Gastrocnemius medialis (tissue), 4 donors: ENCODE results near the gene USP6NL.

ENCODE experiments used
- CTCF ChIP-seq, 5 experiments: fragments of 450-650 bp in 3 of 5; fragments of 200-600 bp in 2 of 5; sonication (generic) in 2 of 5; IDR thresholded peaks in 4 of 5; conservative IDR thresholded peaks in 1 of 5; 1 replicate in 4 of 5; 2 replicates in 1 of 5; pipeline ENCODE4 v1.5.1; 2016 to 2019; ENCODE audit warnings: antibody characterized with exemption in 5 of 5, mild to moderate bottlenecking in 3 of 5, moderate library complexity in 3 of 5
- POLR2A ChIP-seq, 2 donors: fragments of 450-650 bp; IDR thresholded peaks; one replicate each; pipeline ENCODE4 v1.6.1; 2017; ENCODE audit warnings: antibody characterized with exemption in 2 of 2, mild to moderate bottlenecking in 2 of 2, moderate library complexity in 2 of 2

DNA sequence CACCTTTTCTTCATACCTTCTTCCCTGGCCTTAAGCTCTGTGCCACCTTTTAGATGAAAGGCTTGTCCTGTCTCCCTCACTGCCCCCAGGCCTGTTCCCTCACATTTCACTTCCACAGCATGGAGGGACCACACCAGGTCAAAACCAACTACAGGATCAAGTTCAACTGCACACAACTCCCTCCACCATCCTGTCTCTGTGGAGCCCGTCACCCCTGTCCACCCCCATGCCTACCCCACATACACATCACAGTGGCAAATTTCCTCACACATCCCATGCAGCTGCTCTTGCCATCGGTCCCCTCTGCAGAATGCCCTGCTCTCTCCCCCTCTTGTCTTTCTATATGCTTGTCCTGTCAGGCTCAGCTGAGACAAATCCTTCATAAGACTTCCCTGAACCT is 154.1 kb downstream of the USP6NL start:
- TF ChIP-seq CTCF (IDR thresholded peaks at IDR 0.05 in 4 of 5, conservative IDR thresholded peaks at IDR 0.05 in 1 of 5) (no peak), POLR2A (IDR thresholded peaks at IDR 0.05) (no peak)
